GM19099 (cell line): Measurements from ENCODE around the gene EDA2R.

ENCODE experiments used
- POLR2A ChIP-seq: IDR thresholded peaks from 3 replicates; pipeline ENCODE4 v1.6.1; 2011; ENCODE audit warnings: low read depth; ENCODE audit not compliant: insufficient read length; ENCODE audit errors: extremely low read depth

EDA2R gene

DNA sequence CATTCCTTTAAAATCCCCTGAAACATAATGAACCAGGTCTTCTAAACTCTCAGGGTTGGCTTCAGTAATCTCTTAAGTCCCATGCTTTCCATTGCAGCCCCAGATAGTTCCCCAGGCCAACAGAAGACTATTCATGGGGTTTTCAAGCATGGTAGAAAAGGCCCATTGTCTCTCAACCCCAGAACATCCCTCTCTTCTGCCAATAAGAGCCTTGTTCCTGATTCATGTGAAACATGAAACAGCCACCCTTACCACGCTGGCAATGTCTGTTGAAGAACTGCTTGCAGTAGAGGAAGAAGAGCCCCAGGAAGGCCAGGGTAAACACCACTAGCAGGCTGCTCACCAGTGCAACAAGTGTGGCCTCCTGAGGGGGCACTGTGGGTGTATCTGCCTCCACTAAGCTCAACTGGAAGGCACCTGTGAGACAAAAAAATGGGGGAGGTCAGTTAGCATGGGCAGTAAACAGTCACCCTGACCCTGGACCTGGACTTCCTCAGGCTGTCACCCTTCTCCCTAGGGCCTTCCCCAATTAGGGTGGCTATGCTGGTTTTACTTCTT, 36.4 kb downstream of the EDA2R start:
- no peak for TF ChIP-seq POLR2A

GRCh38 chrX:66601522-66601921, 37.4 kb downstream of the EDA2R start:
- TF ChIP-seq POLR2A, result no peak

GRCh38 chrX:66579219-66579618, 59.7 kb downstream of the EDA2R start:
- no peak for TF ChIP-seq POLR2A

DNA sequence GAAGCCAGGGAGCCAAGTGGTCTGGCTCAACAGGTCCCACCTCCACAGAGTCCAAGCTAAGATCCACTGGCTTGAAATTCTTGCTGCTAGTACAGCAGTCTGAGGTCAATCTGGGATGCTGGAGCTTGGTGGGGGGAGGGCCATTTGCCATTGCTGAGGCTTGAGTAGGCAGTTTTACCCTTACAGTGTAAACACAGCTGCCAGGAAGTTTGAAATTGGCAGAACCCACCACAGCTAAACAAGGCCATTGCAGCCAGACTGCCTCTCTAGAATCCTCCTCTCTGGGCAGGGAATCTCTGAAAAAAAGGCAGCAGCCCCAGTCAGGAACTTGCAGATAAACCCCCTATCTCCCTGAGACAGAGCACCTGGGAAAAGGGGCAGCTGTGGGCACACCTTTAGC, 84.9 kb downstream of the EDA2R start:
- no peak for TF ChIP-seq POLR2A

- TF ChIP-seq POLR2A, result no peak
Measured at GRCh38 chrX:66547847-66548369, 91.0 kb downstream of the EDA2R start.
